DMS153 (cell line): ENCODE data around the gene AGPAT4.

Experiments used
- DNase-seq: peaks from one replicate; lab custom pipeline; 2025; lab: John Stamatoyannopoulos, UW

AGPAT4 gene

GRCh38 chr6:161254464-161255253 is 19.2 kb downstream of the AGPAT4 start:
- DNase-seq = no peak

GRCh38 chr6:161254126-161254463 is 19.8 kb downstream of the AGPAT4 start:
- no peak for DNase-seq

- DNase-seq = no peak
Measured at GRCh38 chr6:161251345-161251744, 22.5 kb downstream of the AGPAT4 start.

- DNase-seq = no peak
Measured at GRCh38 chr6:161249327-161249726, 24.5 kb downstream of the AGPAT4 start.

GRCh38 chr6:161246725-161247124 is 27.1 kb downstream of the AGPAT4 start:
- DNase-seq = no peak

- no peak for DNase-seq
Measured at GRCh38 chr6:161245363-161245762, 28.5 kb downstream of the AGPAT4 start.

GRCh38 chr6:161244725-161245124 is 29.1 kb downstream of the AGPAT4 start:
- DNase-seq = no peak

GRCh38 chr6:161242779-161243693 is 30.8 kb downstream of the AGPAT4 start:
- DNase-seq = no peak

GRCh38 chr6:161242113-161242512 is 31.7 kb downstream of the AGPAT4 start:
- no peak for DNase-seq

- no peak for DNase-seq
Measured at GRCh38 chr6:161239001-161239400, 34.9 kb downstream of the AGPAT4 start.

- DNase-seq = no peak
Measured at GRCh38 chr6:161238500-161238899, 35.4 kb downstream of the AGPAT4 start.

GRCh38 chr6:161238081-161238480 is 35.8 kb downstream of the AGPAT4 start:
- DNase-seq = no peak

- no peak for DNase-seq
Measured at GRCh38 chr6:161237176-161237575, 36.7 kb downstream of the AGPAT4 start.

- DNase-seq = no peak
Measured at GRCh38 chr6:161235776-161236633, 37.9 kb downstream of the AGPAT4 start.

- DNase-seq = no peak
Measured at GRCh38 chr6:161233986-161234661, 39.7 kb downstream of the AGPAT4 start.

GRCh38 chr6:161232467-161232866 is 41.4 kb downstream of the AGPAT4 start:
- no peak for DNase-seq

- no peak for DNase-seq
Measured at GRCh38 chr6:161232010-161232409, 41.9 kb downstream of the AGPAT4 start.

GRCh38 chr6:161230339-161230738 is 43.5 kb downstream of the AGPAT4 start:
- no peak for DNase-seq

GRCh38 chr6:161228921-161229591 is 44.8 kb downstream of the AGPAT4 start:
- DNase-seq = no peak

GRCh38 chr6:161228096-161228495 is 45.8 kb downstream of the AGPAT4 start:
- DNase-seq = no peak
